Left lobe of liver (tissue), 2 donors: ENCODE measurements around the gene PTPMT1. TPM values are rescaled to one million over a fixed set of nuclear protein-coding genes. Genes with fewer than 3 reads are reported as not detected.
"Not testable (repeated sequence)": the region's sequence is repeated elsewhere in the genome, so short reads cannot be mapped to it uniquely, and the experiment has no call there.

ENCODE experiments used
- ATAC-seq: fragments of 200-7000 bp; cut with Tn5 transposase; one replicate; pipeline ENCODE4 v1.9.1; 2020; ENCODE audit warnings: mild to moderate bottlenecking, moderate library complexity
- DNase-seq: peaks from one replicate; pipeline ENCODE4 v3.0.0-alpha.2; 2020; ENCODE audit warnings: low spot score
- total RNA-seq: library from RNA; stranded (reverse); gene quantifications from one replicate; pipeline ENCODE4 v1.2.1, GENCODE V29; 2021
- donor health status: DM: no; HTN: no; CAD: no; lungs with moderate emphysema.
- donor health status: DM: no; HTN: yes; CAD: no.

PTPMT1 gene
- total RNA-seq, 1 donor from 2014 or later = 23.8 TPM

GRCh38 chr11:47545298-47545697 is 20.1 kb upstream of the PTPMT1 start:
- no peak for DNase-seq
- no peak for ATAC-seq

GRCh38 chr11:47546274-47546673 is 19.1 kb upstream of the PTPMT1 start:
- not testable (repeated sequence) for ATAC-seq, DNase-seq

DNA sequence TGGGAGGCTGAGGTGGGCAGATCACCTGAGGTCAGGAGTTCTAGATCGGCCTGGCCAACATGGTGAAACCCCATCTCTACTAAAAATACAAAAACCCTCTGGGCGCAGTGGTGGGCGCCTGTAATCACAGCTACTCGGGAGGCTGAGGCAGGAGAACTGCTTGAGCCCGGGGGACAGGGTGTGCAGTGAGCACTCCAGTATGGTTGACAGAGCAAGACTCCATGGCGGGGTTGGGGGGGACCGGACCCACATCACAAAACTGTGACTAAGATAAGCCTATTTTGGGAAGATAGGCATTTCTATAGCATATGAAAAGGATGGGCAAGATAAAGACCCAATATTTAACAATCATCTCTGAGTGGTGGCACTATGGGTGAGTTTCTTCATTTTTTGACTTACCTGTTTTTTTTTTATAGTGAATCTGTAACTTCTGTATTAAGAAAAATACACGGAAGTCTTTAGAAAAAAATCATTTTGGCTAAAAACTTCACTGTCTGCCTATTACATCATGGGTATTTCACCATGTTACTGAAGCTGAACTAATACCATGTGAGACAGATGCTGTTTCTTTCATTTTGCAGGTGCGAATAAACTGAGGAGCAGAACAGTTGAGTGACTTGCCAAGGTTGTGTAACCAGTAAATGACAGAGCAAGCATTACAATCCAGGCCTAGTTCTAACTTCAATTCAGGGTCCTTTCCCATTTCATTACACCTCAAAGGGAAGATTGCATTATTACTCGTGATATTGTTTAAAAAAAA is 14.9 kb upstream of the PTPMT1 start:
- peak; percentile 22 for ATAC-seq

DNA sequence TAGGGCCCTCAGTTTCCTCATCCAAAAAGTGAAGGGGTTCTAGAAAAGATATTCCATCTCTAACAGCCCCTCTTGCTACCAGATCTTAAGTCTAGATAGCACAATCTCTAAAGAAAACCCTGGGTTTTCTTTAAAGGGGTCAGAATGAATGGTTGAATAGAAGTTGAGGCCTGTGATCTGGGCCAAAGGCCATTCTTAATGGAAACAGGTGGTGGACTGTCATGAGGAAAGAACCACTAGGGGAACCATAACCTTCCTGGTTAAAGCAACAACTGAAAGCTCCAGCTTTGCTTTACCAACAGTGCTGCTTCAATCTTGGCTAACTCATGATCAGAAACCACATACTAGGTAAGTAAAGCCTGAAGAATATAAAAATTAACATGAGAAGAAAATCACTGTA is 14.3 kb upstream of the PTPMT1 start:
- ATAC-seq (no peak), DNase-seq (no peak)

More for the DNA sequence above, 14.9 kb upstream of the PTPMT1 start:
- no peak for DNase-seq

DNA sequence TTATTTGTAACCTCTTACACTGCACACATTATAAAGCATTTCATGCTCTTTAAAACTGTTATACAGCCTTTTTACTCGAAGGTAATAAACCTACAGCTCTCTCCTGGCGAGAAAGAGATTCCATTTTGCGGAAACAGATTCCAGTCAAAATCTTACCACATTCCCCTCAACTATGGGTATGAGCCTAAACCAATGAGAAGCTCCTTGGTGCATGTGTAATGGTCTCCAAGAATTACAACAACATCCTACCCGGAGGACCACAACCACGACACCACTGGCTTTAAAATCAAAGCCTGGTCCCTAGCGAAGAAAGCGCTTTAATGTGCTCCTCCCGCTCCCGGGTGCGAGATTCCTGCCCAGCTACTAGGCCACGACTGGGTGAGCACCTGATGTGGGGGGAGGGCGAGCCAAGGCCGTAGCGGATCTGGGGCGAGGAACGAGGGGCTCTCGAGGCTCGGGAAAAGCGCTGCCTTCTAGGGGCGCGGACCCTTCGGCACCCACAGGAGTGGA is 13.3 kb upstream of the PTPMT1 start:
- peak; percentile 60 for DNase-seq
- ATAC-seq = peak; percentile 23

GRCh38 chr11:47552566-47553405 is 12.6 kb upstream of the PTPMT1 start, which contains the start of gene CELF1:
CELF1 (minus strand) TSS chr11:47553132; CDS start chr11:47499523, 53,609 bp downstream.
- ATAC-seq (peak; percentile 95), DNase-seq (peak; percentile 93)

DNA sequence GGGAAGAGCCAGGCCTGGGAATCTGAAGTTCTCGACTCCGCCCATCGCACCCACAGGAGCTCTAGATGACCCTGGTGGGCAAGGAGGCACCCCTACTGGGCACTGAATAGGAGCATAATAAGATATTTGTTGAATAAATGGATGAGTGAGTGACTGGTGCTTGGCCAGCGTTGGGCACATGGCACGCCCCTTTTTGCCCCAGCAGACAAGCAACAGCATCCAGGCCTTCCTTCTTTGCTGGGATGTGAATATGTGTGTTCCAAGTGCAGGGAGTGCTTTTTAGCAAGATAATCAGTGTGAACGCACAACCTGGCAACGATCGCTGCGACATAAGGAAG is 12.0 kb upstream of the PTPMT1 start:
- peak; percentile 16 for ATAC-seq
- no peak for DNase-seq

DNA sequence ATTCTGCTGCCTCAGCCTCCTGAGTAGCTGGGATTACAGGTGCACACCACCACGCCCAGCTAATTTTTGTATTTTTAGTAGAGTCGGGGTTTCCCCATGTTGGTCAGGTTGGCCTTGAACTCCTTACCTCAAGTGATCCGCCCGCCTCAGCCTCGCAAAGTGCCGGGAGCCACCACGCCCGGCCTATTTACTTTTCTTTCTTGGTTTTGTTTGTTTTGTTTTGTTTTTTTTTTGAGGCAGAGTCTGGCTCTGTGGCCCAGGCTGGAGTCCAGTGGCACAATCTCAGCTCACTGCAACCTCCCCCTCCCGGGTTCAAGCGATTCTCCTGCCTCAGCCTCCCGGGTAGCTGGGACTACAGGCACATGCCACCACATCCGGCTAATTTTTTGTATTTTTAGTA is 8.4 kb upstream of the PTPMT1 start:
- not testable (repeated sequence) for ATAC-seq, DNase-seq

GRCh38 chr11:47558695-47559094 is 6.7 kb upstream of the PTPMT1 start:
- DNase-seq (no peak), ATAC-seq (no peak)

GRCh38 chr11:47560426-47560825 is 5.0 kb upstream of the PTPMT1 start:
- DNase-seq (no peak), ATAC-seq (no peak)

DNA sequence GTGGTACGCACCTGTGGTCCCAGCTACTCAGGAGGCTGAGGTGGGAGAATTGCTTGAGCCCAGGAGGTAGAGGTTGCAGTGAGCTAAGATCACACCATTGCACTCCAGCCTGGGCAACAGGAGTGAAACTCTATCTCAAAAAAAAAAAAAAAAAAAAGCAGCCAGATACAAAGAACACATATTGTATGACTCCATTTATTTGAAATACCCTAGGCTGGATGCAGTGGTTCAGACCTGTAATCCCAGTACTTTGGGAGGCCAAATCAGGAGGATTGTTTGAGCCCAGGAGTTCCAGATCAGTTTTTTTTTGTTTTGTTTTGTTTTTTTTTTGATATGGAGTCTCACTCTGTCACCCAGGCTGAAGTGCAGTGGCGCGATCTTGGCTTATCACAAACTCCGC is 3.0 kb upstream of the PTPMT1 start:
- not testable (repeated sequence) for ATAC-seq, DNase-seq

- ATAC-seq, DNase-seq: not testable (repeated sequence)
Measured at GRCh38 chr11:47564366-47564765, 1.0 kb upstream of the PTPMT1 start.

DNA sequence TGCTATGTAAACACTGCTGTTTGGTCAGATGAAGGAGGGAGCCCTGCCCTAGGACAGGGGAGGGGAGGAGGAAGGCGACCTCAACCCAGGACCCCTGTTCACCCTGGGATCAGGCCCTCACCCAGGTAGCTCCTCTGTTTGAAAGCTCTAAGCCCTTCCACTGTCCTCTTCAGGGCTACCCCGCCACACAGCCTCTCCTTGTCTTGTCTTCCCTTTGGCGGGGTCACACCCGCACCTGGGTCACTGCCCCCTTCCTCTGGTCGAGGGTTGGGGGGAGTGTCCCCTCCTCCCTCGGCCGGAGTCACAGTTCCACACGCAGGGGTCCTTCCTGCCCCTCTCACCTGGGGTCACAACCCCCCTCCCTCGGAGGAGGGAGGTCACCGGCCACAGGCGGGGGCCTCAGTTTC is 463 bp upstream of the PTPMT1 start:
- ATAC-seq (peak; percentile 31), DNase-seq (no peak)

DNA sequence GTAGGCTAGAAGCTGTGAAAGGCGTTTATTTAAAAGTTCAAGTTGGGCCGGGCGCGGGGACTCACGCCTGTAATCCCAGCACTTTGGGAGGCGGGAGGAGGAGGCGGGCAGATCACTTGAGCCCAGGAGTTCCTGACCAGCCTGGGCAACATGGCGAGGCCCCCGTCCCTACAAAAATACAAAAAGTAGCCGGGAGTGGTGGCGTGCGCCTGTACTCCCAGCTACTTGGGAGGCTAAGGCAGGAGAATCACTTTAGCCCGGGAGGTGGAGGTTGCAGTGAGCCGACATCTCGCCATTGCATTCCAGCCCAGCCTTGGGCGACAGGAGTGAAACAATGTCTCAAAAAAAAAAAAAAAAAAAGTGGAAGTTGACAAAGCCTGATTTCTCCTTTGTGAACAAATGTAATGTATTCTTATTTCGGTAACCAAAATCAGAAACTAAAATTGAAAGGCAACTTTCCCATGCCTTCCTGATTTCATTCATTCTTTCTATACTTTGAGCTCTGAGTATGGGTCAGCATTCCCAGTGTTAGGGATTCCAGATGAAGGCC is 825 bp downstream of the PTPMT1 start:
- ATAC-seq (peak; percentile 51), DNase-seq (no peak)

DNA sequence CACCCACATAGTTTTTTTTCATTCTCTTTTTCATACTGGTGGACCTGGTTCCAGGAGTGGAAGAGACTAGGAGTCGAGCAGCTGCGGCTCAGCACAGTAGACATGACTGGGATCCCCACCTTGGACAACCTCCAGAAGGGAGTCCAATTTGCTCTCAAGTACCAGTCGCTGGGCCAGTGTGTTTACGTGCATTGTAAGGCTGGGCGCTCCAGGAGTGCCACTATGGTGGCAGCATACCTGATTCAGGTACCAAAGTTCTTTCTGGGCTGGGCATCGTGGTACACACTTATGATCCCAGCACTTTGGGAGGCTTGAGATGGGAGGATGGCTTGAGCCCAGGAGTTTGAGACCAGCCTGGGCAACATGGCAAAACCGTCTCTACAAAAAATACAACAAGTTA is 4.2 kb downstream of the PTPMT1 start:
- no peak for DNase-seq
- no peak for ATAC-seq

GRCh38 chr11:47570651-47571356 is 5.4 kb downstream of the PTPMT1 start:
- no peak for ATAC-seq
- DNase-seq = no peak

DNA sequence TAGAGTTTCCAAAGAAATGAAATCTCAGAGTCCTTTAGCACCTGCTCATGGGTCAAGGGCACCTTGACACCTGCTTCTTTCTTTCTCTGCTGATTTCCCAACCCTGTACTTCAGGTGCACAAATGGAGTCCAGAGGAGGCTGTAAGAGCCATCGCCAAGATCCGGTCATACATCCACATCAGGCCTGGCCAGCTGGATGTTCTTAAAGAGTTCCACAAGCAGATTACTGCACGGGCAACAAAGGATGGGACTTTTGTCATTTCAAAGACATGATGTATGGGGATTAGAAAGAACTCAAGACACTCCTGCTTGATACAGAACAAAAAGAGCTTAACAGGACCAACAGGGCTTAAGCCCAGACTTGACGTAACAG is 5.9 kb downstream of the PTPMT1 start:
- ATAC-seq (no peak), DNase-seq (no peak)

DNA sequence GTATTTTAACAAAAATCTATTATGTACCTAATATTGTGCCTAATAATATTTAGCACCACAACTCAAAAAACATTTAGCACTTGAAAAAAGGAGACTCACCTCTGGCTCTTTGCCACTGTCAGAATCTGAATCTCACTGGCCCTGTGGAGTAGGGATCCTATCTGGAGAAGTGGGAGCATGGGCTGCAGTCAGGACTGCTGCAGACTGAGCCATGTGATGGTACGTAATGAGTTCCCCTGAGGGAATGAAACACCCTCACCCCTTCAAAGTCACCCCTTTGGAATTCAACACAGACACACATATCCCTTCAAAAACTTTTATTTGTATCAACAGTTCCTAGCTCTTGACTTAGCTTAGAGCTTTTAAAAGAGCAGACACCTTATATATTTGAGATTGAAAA is 6.5 kb downstream of the PTPMT1 start:
- no peak for ATAC-seq

GRCh38 chr11:47572715-47573255 is 7.4 kb downstream of the PTPMT1 start:
- DNase-seq (peak; percentile 72), ATAC-seq (peak; percentile 91)

More for the DNA sequence above, 6.5 kb downstream of the PTPMT1 start:
- no peak for DNase-seq

DNA sequence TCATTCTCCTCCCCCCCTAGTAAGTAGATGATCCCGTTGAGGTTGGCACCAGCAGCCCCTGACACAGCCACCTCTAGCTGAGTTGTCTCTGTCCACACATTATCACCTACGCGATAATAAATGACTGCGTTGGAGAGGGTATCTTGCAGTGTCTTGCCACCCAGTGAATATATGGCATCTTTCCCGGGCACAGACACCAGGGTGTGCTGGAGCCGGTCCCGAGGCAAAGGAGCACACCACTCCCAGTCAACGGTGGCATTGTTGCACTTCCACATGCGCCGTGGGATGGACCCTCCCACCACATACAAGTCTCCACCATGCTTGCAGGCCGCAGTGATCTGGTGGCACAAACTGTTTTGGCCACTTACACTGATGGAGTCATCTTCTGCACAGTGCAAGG is 7.9 kb downstream of the PTPMT1 start:
- DNase-seq (peak; percentile 60), ATAC-seq (peak; percentile 73)
